GM21423 (cell line): Measurements from ENCODE around the gene ITSN1.
"Not testable (repeated sequence)": the region's sequence is repeated elsewhere in the genome, so short reads cannot be mapped to it uniquely, and the experiment has no call there.

Experiments used
- ATAC-seq: cut with Tn5 transposase; IDR thresholded peaks from one replicate; pipeline ENCODE4 v1.9.1; 2021; ENCODE audit warnings: mild to moderate bottlenecking, moderate library complexity; ENCODE audit not compliant: unreplicated experiment

ITSN1 gene

DNA sequence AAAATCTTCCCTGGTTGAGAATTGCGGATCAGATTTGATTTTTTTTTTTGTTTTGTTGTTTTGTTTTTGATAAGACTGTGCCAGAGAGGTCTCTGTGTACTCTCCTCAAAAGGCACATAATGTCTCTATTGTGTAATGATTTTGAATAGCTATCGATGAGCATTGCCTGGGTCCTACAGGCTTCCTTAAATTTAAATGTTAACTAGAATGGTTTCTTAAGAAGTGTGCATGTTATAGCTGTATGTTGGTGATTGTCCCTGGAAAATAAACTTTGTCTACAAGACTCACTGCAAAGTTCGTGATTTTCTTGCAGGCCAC, 121.2 kb downstream of the ITSN1 start:
- no peak for ATAC-seq

DNA sequence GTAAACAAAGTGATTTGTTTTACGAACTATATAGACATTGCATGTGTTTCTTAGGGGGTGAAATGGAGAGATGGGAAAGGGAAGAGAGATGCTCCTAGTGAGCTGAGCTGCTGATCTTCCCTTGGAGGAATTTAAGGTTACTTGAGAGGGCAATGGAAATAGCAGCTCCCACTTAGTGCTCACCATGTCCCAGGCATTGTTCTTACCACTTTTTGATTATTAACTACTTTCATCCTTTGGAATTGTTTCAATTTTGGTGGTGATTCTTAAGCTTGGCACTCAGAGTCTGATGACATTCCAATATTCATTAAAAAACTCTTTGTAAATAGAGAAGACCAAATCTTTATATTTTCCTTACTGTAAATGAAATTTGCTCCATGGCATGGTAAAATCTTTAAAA, 124.9 kb downstream of the ITSN1 start:
- ATAC-seq = no peak

DNA sequence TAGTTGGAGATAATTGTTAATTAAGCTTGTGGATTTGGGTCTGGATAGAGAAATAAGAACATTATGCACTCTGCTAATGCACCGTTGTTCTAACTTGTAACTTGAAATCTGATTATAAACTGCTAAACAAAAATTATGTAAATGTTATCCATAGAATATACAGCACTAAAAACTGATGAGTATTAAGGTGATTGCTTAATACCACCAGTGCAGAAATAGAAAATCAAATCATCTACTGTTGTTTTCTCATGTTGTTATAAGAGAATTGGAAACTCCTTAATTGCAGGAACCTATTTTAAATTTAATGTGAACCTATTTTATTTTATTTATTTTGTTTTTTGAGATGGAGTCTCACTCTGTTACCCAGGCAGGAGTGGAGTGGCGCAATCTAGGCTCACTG, 125.7 kb downstream of the ITSN1 start:
- no peak for ATAC-seq

DNA sequence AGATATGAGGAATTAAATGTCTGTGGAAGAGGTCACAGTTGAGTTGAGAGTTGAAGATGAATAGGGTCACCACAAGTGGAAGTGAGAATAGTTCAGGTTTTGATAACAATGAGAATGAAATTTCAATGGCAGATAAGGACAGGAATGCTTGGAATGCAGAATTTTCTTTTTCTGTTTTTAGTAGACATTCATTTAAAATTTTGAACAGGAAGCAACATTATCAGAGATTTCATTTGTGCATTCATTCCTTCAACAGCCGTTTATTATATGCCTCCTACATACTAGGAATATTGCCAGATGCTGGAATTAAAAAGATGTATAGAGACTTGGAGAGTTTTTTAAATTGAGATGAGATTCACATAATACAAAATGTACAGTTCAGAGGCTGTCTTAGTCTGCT, 126.8 kb downstream of the ITSN1 start:
- no peak for ATAC-seq

DNA sequence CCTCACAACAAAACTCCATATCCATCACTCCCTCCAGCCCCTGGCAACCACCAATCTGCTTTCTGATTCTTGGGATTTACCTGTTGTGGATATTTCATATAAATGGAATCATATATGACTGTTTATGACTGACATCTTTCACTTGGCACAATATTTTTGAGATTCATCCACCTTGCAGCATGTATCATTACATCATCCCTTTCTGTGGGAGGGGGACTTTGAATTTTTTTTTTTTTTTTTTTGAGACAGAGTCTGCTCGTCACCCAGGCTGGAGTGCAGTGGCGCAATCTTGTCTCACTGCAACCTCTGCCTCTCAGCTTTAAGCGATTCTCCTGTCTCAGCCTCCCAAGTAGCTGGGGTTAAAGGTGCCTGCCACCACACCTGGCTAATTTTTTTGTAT, 128.2 kb downstream of the ITSN1 start:
- no peak for ATAC-seq

DNA sequence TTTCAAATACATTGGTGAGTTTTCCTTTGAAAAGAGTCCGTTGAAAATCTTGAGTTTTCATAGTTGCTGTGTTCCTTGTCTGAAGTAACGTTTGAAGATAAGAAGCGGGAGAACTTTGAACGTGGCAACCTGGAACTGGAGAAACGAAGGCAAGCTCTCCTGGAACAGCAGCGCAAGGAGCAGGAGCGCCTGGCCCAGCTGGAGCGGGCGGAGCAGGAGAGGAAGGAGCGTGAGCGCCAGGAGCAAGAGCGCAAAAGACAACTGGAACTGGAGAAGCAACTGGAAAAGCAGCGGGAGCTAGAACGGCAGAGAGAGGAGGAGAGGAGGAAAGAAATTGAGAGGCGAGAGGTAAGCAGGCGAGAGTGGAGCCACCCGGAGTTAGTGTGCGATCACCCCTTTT, 129.7 kb downstream of the ITSN1 start:
- ATAC-seq = no peak

DNA sequence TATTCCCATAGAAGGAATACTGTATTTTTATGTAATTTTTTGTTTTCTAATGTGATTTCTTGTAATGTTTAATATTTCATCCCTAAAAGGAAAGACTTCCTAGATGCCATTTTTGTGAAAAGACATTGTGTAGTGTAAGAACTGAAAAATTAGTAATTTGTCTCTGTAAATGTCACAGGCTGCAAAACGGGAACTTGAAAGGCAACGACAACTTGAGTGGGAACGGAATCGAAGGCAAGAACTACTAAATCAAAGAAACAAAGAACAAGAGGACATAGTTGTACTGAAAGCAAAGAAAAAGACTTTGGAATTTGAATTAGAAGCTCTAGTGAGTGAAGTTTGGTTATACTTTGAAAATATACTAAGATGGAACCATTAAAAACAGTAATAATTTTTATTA, 132.2 kb downstream of the ITSN1 start:
- no peak for ATAC-seq

DNA sequence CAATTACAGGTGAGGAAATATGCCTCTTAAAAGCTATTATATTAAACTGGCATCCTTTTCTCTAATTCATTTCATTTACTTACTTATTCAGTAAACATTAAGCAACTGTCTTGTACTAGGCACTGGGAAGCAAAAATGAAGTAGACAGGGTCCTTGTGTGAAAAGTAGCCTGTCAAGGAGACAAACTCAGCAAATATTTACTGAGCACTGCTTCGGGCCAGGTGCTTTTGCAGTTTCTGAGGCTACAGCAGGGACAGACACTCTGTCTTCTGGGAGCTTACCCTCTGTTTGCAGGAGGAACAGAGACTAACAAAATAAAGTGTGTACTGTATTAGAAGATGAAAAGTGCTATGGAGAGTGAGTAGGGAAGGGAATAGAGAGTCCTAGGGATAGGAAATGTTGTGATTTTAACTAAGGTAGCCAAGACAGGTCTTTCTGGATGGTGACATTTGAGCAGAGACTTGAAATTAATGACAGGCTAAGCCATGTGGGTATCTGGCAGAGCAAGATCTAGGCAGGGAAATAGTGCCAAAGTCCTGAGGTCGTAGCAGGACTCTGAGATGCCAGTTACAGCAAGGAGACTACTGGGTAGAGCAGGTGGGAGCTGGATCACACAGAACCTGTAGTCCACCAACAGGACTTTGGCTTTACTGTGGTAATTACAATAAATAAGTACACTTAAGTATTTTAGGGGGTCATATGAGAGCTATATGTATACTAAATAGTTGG, 133.0 kb downstream of the ITSN1 start:
- ATAC-seq = no peak

DNA sequence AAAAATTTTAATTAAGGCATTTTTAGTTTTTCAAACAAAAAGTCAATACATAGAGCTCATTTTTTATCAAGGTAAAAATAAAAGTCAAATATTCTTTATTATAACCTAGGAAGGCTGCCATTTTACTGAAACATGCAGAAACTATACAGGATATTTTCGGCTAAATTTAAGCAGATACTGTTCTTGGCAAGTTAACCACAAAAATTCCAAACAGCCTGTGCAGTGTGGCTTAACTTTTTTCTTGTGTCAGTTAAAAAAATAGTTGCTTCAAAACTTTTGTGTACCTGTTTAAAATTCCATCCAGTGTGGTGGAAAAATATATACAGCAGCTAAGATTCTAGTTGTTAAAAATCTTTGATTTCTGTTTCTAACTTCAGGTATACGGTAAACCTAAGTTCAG, 138.3 kb downstream of the ITSN1 start:
- ATAC-seq = no peak

DNA sequence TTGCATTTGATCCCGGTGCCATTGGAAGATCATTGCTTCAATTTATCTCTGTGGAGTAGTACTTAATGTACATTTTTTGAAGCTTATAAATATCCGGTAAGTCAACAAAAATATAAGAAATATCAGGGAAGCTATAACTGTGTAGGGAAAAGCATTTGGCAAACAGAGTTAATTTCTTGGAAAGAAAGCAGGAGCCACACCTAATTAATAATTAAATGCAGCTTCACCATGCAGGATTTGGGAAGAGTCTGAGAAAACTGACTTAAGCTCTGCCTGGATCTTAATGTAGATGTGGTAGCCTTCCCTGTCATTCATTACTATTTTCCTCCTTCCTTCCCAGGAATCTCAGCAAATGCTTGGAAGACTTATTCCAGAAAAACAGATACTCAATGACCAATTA, 138.8 kb downstream of the ITSN1 start:
- no peak for ATAC-seq

DNA sequence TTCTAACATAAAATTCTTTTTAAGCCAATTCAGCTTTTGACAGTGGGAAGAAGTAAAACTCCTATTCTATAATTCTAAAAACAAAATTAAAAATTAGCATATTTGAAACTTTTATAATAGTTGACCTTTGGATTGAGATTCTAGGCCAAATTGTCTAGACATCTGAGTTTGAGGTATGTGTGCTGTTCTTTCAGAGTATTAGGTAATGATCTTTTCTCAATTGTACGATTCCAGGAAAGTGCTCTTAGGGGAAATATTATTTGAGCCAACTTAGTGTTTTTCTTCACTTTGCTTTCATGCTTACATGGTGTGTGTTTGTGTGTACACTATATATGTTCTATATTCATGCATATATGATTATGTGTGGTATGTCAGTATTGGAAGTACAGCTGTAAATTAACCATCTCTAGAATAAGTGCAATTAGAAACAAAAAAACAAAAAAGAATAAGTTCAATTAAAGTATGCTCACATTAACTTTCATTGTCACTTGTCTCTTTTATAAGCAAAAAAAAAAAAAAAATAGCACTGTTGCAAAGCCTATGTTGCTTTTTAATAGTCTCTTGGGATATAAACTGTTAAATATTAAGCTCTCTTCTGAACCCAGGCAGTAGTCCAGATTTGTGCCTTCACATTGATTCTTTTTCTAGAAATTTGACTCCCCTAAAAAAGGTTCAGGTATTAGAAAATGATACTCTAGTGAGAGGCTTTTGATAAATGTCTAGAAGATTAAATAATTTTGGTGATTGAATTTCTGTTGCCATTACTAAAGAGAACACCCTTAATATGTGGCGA, 141.1 kb downstream of the ITSN1 start:
- ATAC-seq = no peak

DNA sequence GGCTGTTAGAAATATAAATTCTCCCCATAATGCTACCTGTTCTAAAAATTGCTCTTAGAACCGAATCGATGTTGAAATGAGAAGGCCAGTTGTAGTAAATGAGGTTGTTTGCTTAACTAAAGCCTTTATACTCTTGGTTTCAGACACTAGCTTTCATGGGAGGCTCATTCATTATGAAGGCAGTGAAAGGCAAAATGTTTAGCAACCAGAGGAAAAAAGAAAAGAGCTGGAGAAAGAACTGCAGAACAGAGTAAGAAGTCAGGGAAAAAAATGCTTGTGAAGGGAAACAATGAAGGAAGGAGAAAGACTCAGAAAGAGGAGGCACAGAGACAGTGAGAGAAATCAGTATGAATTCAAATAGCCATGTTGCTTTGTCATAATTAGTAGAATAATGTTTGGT, 145.1 kb downstream of the ITSN1 start:
- no peak for ATAC-seq

DNA sequence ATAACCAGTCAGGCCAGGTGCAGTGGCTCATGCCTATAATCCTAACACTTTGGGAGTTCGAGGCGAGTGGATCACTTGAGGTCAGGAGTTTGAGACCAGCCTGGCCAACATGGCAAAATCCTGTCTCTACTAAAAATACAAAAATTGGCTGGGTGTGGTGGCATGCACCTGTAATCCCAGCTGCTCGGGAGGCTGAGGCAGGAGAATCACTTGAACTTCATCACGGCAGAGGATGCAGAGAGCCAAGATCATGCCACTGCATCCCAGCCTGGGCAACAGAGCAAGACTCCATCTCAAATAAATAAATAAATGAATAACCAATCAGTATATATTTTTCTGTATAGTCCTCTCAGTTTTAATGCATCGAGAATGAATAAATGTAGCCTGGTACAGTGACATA, 146.1 kb downstream of the ITSN1 start:
- not testable (repeated sequence) for ATAC-seq

DNA sequence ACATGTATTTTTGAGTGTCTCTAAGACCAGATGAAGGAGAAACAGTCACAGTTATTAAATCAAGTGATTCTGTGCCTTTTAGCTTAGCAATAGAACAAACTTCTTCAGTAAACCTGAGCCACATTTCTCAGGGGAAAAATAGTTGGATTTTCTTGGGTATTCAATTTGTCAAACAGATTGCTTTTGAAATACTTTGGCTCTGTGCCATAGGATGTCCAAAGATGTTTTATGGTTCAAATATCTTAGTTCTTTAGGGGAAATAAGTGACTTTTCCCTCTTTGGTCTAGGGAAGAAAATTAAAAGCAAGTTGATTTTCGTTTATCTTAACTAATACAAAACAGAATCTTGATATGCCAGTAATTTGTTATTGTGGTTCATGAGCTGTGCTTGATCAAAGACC, 147.4 kb downstream of the ITSN1 start:
- no peak for ATAC-seq

DNA sequence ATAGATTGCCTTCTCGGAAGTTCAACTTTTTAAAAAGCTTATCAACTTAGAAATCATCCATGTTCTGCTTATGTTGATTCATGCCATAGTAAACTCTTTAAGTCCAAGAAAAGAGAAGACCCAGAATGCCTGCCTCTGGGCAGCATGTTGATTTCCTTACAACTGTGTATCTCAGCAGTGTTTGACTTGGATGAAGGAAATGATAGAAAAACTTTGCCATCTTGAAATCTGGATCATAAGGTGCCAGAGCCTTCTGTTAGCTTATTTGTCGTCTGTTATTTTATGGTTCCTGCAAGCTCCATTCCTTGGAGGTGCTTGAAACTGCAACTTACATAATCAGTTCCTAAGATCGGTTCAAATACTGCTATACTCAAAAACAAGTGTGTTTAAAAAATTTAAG, 148.8 kb downstream of the ITSN1 start:
- ATAC-seq = no peak

DNA sequence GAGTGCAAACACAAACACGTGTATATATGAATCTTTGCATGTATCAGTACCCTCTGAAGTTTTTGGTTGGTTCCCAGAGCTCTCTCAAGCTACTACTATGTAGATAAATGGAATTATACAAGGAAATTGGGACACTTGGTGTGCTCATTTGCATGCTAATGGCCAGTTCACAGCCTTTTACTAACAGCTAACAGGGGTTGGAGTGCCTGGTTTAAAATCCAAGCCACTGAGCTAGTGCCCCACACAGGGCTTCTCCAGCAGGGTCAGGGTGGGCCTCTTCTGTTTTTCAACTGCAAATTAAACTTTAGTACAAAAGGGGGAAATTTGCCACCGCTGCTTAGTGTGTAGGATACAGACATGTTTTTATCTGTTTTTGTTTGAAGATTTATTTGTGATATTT, 152.3 kb downstream of the ITSN1 start:
- ATAC-seq = no peak

DNA sequence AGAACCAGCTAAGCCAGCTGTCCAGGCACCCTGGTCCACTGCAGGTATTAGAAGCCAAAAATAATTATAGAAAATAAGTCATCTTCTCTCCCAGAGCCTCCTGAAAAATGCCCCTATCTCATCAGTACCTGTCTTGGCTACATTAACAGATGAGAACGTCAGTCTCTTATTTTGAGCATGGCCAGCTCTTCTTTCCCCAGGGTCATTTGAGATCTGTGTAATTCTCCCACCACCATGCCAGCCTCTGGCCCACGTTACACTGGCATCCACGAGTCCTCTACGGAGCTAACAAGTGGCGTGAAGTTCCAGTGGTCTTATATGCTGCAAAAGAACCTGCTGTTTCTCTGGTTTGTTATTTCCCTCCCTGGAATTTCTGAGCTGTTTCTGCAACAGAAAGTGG, 155.3 kb downstream of the ITSN1 start:
- ATAC-seq = no peak

DNA sequence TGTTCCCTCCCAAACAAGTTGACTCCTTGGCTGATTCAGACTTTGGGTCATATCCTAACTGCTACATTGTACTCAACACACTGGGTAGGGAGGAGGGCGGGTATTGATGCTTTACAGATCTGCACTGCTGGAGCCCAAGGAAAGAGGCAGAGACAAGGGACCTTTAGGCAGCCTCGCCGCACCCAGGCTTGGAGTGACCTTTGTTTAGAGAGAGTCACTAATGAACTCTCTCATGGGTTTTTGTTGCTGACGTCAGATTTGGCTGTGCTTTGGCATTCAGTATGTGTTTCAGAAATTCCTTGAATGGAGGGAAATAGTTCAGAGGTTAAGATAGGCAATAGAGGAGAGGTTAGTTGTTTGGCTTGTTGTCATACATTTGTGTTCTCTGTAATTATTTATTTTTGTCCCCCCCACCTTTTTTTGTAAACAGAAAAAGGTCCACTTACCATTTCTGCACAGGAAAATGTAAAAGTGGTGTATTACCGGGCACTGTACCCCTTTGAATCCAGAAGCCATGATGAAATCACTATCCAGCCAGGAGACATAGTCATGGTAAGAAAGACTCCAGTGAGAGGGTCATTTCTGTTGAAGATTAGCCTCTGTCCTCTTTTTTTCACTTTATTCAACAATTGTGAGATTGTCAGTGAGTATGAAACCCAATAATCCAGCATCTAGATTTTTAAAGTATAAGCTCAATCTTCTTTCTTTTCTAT, 157.2 kb downstream of the ITSN1 start:
- ATAC-seq = no peak

DNA sequence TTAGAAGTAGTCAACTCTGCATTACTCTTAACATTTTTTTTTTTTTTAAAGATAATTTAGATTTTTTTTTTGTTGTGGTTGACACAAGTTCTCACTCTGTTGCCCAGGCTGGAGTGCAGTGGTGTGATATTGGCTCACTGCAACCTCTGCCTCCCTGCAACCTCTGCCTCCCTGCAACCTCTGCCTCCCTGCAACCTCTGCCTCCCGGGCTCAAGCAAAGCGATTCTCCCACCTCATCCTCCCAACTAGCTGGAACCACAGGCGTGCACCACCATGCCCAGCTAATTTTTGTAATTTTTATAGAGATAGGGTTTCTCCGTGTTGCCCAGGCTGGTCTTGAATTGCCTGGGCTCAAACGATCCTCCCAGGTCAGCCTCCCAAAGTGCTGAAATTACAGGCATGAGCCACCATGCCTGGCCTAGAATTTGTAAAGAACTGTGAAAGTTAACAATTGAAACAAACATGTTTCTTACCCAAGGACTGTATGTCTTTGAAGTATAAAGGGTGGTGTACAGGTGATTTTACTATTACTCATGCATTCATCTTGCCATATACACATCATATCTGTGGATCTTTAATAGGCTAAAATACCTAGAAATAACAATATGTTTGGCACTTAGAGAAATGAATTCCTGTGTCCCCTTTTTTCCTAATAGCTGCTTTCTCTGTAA, 158.6 kb downstream of the ITSN1 start:
- no peak for ATAC-seq

DNA sequence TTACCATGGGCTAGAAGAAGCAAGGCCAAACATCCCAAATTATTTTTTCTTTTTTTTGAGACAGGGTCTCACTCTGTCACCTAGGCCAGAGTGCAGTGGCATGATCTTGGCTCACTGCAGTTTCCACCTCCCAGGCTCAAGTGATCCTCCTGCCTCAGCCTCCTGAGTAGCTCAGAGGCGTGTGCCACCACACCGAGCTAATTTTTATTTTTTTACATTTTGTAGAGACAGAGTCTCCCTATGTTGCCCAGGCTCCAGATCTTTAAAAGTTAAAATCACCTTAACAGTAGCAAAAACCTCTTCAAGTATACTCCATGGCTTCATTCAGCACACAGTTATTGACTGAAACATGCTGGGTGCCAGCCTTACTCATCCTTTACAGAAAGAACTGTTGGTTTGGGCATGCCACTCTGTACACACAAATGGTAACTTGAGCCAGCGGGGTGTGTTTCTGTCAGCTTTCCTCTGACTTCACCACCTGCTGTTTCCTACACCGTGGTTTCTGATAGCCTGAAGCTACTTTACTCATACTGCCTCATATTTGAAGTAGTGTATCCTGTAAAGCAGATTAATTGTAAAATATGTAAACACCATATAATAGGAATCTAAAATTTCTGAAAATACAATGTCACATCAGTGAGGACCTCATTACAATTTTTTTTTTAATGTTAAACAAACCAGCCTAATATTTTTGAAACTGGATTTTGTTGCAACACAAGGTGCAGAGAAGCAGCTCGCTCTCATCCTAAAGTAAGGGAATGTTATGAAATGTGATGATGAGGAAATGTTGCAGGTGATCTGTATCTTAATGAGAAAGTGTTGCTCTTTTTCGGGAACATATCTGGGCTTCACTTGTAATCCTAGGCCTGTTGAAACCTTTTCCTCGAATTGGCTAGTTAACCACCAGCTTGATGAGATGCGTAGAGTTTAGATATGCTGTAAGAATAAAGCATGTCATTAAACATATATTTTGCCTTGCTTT, 159.4 kb downstream of the ITSN1 start:
- no peak for ATAC-seq
